Measurements from ENCODE around the gene TMEM184B.
A peak's percentile ranks its signal among the peaks of the same experiment; 100 is the strongest.

The TMEM184B gene

GRCh38 chr22:38272373-38273134 lies at the start of gene TMEM184B:
Gene TMEM184B (minus strand): TSS chr22:38273010. CDS start chr22:38247961, 25,049 bp downstream.
- peak; percentile 86 for DNase-seq

GRCh38 chr22:38320605-38321402 lies 48.0 kb upstream of the TMEM184B start:
- no peak for DNase-seq

- no peak for DNase-seq
Measured at GRCh38 chr22:38318792-38319773, 46.3 kb upstream of the TMEM184B start.

GRCh38 chr22:38317995-38318715 lies 45.3 kb upstream of the TMEM184B start:
- DNase-seq = no peak

GRCh38 chr22:38317122-38317994 lies 44.5 kb upstream of the TMEM184B start, which contains the start of gene CSNK1E:
Gene CSNK1E (minus strand): TSS chr22:38317433. CDS start chr22:38314157, 3,276 bp downstream.
- DNase-seq = peak; percentile 83

GRCh38 chr22:38316364-38317121 lies 43.7 kb upstream of the TMEM184B start:
- peak; percentile 65 for DNase-seq

GRCh38 chr22:38315823-38316363 lies 43.1 kb upstream of the TMEM184B start:
- peak; percentile 21 for DNase-seq

- DNase-seq = peak; percentile 47
Measured at GRCh38 chr22:38314933-38315822, 42.4 kb upstream of the TMEM184B start.

GRCh38 chr22:38314051-38314932 lies 41.5 kb upstream of the TMEM184B start:
- no peak for DNase-seq

- DNase-seq = peak; percentile 30
Measured at GRCh38 chr22:38313384-38313955, 40.7 kb upstream of the TMEM184B start.

- no peak for DNase-seq
Measured at GRCh38 chr22:38312261-38312800, 39.5 kb upstream of the TMEM184B start.

- no peak for DNase-seq
Measured at GRCh38 chr22:38311323-38311620, 38.5 kb upstream of the TMEM184B start.

- DNase-seq = no peak
Measured at GRCh38 chr22:38310518-38311322, 37.9 kb upstream of the TMEM184B start.

- no peak for DNase-seq
Measured at GRCh38 chr22:38309614-38310517, 37.1 kb upstream of the TMEM184B start.

GRCh38 chr22:38308791-38309498 lies 36.1 kb upstream of the TMEM184B start:
- DNase-seq = no peak

Measured in CD4-positive, alpha-beta T cell treated with Interleukin-10 for 1 hour (primary cell).